Endothelial cell (in vitro differentiated cells): ENCODE measurements around the gene GLT8D1. TPM values are rescaled to one million over a fixed set of nuclear protein-coding genes. Genes with fewer than 3 reads are reported as not detected.
"Not testable (repeated sequence)": the region's sequence is repeated elsewhere in the genome, so short reads cannot be mapped to it uniquely, and the experiment has no call there.

Experiments used
- DNase-seq: peaks from one replicate; pipeline ENCODE4 v3.0.0; 2021; ENCODE audit warnings: low spot score
- H3K27ac Mint-ChIP-seq: one replicate; pipeline ENCODE4 v1.8.0; 2021; ENCODE audit warnings: mixed read lengths, inconsistent platforms; ENCODE audit not compliant: unreplicated experiment
- H3K27me3 Mint-ChIP-seq: one replicate; pipeline ENCODE4 v1.8.0; 2021; ENCODE audit warnings: mild to moderate bottlenecking, moderate library complexity, mixed read lengths, inconsistent platforms; ENCODE audit not compliant: unreplicated experiment
- H3K36me3 Mint-ChIP-seq: one replicate; pipeline ENCODE4 v1.8.0; 2021; ENCODE audit warnings: mild to moderate bottlenecking, low read depth, mixed read lengths, inconsistent platforms; ENCODE audit not compliant: unreplicated experiment
- H3K4me1 Mint-ChIP-seq: one replicate; pipeline ENCODE4 v1.8.0; 2021; ENCODE audit warnings: mild to moderate bottlenecking, mixed read lengths, inconsistent platforms; ENCODE audit not compliant: unreplicated experiment
- H3K4me3 Mint-ChIP-seq: one replicate; pipeline ENCODE4 v1.8.0; 2021; ENCODE audit warnings: mild to moderate bottlenecking, mixed read lengths, inconsistent platforms; ENCODE audit not compliant: unreplicated experiment
- H3K9me3 Mint-ChIP-seq: one replicate; pipeline ENCODE4 v1.8.0; 2021; ENCODE audit warnings: mixed read lengths, inconsistent platforms; ENCODE audit not compliant: unreplicated experiment
- CTCF ChIP-seq: fragments of 200-600 bp; sonication (generic); IDR thresholded peaks from one replicate; pipeline ENCODE4 v1.5.0; 2021; ENCODE audit warnings: antibody characterized with exemption; ENCODE audit not compliant: unreplicated experiment
- total RNA-seq: library from RNA; stranded (reverse); fragmentation: NEBNext Ultra II Directional; extraction: Animal tissue kit (Norgen Biotek cat#: 25700); gene quantifications from one replicate; pipeline ENCODE4 v1.2.1, GENCODE V29; 2021; ENCODE audit not compliant: unreplicated experiment

Gene GLT8D1
- total RNA-seq, 1 donor from 2014 or later, result 54.7 TPM

DNA sequence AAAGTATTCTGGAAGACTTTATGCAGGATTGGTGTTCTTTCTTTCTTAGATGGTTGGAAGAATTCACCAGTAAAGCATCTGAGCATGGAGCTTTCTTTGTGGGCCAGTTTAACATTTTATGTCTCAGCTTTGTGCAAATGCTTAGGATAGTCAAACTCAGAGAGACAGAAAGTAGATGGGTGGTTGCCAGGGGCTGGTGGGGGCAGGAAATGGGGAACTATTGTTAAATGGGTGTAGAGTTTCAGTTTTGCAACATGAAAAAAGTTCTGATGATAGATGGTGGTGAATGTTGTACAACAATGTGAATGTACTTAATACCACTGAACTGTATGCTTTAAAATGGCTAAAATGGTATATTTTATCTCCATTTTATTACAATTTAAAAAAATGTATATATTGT is 25.1 kb upstream of the GLT8D1 start:
- Mint-ChIP-seq H3K4me3 (peak overlapping the region; percentile 49), H3K27ac (no peak overlapping the region), H3K9me3 (no peaks in the 10 kb centered on the region), H3K4me1 (no peaks in the 10 kb centered on the region), H3K27me3 (no peaks in the 10 kb centered on the region), H3K36me3 (peaks cover 66% of the 10 kb centered on the region)
- TF ChIP-seq CTCF, result no peak
- DNase-seq, result no peak

DNA sequence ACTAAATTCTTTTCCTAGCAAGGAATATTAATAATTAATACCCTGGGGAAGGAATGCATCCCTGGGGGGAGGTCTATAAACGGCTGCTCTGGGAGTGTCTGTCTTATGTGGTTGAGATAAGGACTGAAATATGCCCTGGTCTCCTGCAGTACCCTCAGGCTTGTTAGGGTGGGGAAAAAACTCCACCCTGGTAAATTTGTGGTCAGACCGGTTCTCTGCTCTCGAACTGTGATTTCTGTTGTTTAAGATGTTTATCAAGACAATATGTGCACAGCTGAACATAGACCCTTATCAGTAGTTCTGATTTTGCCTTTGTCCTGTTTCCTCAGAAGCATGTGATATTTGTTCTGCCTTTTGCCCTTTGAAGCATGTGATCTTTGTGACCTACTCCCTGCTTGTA is 23.2 kb upstream of the GLT8D1 start:
- peaks cover 63% of the 10 kb centered on the region for H3K36me3 Mint-ChIP-seq
- peak overlapping the region; percentile 52 for H3K4me3 Mint-ChIP-seq
- not testable (repeated sequence) for H3K27ac Mint-ChIP-seq, H3K4me1 Mint-ChIP-seq, H3K27me3 Mint-ChIP-seq, DNase-seq, H3K9me3 Mint-ChIP-seq

- Mint-ChIP-seq H3K36me3 (peaks cover 30% of the 10 kb centered on the region), H3K27me3 (peaks cover 2% of the 10 kb centered on the region), H3K4me3 (no peak overlapping the region), H3K9me3 (no peaks in the 10 kb centered on the region), H3K27ac (no peak overlapping the region), H3K4me1 (peaks cover 4% of the 10 kb centered on the region)
- TF ChIP-seq CTCF, result no peak
- no peak for DNase-seq
Observed at GRCh38 chr3:52724511-52724910, 18.9 kb upstream of the GLT8D1 start.

DNA sequence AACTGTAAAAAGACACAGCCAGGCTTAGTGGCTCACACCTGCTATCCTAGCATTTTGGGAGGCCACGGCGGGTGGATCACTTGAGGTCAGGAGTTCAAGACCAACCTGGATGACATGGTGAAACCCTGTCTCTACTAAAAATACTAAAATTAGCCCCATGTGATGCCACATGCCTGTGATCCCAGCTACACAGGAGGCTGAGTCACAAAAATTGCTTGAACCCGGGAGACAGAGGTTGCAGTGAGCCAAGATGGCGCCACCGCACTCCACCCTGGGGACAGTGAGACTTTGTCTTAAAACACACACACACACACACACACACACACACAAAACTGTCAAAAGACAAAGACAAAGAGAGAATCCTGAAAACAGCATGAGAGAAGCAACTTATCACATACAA is 18.3 kb upstream of the GLT8D1 start:
- Mint-ChIP-seq H3K4me1 (peaks cover 4% of the 10 kb centered on the region), H3K36me3 (peaks cover 26% of the 10 kb centered on the region), H3K9me3 (no peaks in the 10 kb centered on the region)

DNA sequence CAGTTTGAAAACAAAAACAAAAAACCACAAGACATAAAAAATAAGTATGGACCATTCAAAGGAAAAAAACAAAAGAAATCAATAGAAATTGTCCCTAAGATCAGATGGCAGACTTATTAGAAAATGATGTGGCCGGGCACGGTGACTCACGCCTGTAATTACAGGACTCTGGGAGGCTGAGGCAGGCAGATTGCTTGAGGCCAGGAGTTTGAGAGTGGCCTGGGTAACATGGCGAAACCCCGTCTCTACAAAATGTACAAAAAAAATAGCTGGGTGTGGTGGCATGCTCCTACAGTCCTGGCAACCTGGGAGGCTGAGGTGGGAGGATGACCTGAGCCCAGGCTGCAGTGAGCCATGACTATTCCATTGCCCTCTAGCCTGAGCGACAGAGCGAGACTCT is 16.9 kb upstream of the GLT8D1 start:
- Mint-ChIP-seq H3K27ac (no peak overlapping the region), H3K4me3 (no peak overlapping the region), H3K27me3 (peaks cover 2% of the 10 kb centered on the region), H3K4me1 (peaks cover 4% of the 10 kb centered on the region), H3K9me3 (no peaks in the 10 kb centered on the region), H3K36me3 (peaks cover 16% of the 10 kb centered on the region)
- no peak for TF ChIP-seq CTCF
- DNase-seq, result no peak

More for the DNA sequence above, 18.3 kb upstream of the GLT8D1 start:
- H3K4me3 Mint-ChIP-seq, result no peak overlapping the region
- peaks cover 2% of the 10 kb centered on the region for H3K27me3 Mint-ChIP-seq
- no peak overlapping the region for H3K27ac Mint-ChIP-seq
- no peak for TF ChIP-seq CTCF
- no peak for DNase-seq

DNA sequence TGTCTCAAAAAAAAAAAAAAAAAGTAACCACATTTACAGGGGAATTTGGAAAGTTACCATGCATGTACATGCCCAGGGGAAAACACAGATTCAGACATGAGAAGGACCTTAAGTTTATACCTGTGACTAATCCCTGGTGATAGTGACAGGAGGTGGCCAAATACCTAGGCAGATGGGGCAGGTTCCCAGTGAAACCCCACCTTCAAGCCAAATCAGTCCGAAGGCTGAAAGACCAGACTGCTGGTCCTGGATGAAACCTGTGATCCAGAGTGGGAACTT is 16.1 kb upstream of the GLT8D1 start:
- TF ChIP-seq CTCF, result no peak
- no peak overlapping the region for H3K27ac Mint-ChIP-seq
- no peak overlapping the region for H3K4me3 Mint-ChIP-seq
- DNase-seq, result no peak
- H3K9me3 Mint-ChIP-seq, result no peaks in the 10 kb centered on the region
- H3K27me3 Mint-ChIP-seq, result peaks cover 2% of the 10 kb centered on the region
- H3K36me3 Mint-ChIP-seq, result peaks cover 14% of the 10 kb centered on the region
- peaks cover 4% of the 10 kb centered on the region for H3K4me1 Mint-ChIP-seq
